Osteoblast (primary cell): Measurements from ENCODE around the gene ANKS6. TPM values are rescaled to one million over a fixed set of nuclear protein-coding genes. Genes with fewer than 3 reads are reported as not detected.

Experiments used
- DNase-seq: peaks from one replicate; pipeline ENCODE4 v3.0.0; 2011; ENCODE audit warnings: low spot score, mixed read lengths; ENCODE audit not compliant: insufficient read length; ENCODE audit errors: missing footprints
- H2AFZ ChIP-seq: 2 replicates; pipeline ENCODE4 v1.6.0; 2011; ENCODE audit warnings: mild to moderate bottlenecking, low read length
- H3K27ac ChIP-seq: 2 replicates; pipeline ENCODE4 v1.5.1; 2011; ENCODE audit warnings: mild to moderate bottlenecking, low read depth, low read length, moderate library complexity
- H3K27me3 ChIP-seq: 2 replicates; pipeline ENCODE4 v1.6.0; 2012; ENCODE audit warnings: mild to moderate bottlenecking, control low read depth, inconsistent platforms, low read length, moderate library complexity; ENCODE audit not compliant: insufficient read depth
- H3K36me3 ChIP-seq: 2 replicates; pipeline ENCODE4 v1.5.1; 2011; ENCODE audit warnings: mild to moderate bottlenecking, low read length, control low read depth, moderate library complexity; ENCODE audit not compliant: insufficient read depth
- H3K4me1 ChIP-seq: 2 replicates; pipeline ENCODE4 v1.5.1; 2011; ENCODE audit warnings: mild to moderate bottlenecking, low read length, control low read depth, moderate library complexity; ENCODE audit not compliant: insufficient read depth
- H3K4me2 ChIP-seq: 2 replicates; pipeline ENCODE4 v1.6.0; 2011; ENCODE audit warnings: mild to moderate bottlenecking, low read length; ENCODE audit not compliant: insufficient read depth
- H3K4me3 ChIP-seq: fragments of 200-600 bp; sonication (generic); 3 replicates; pipeline ENCODE4 v1.5.1; 2012; ENCODE audit warnings: mild to moderate bottlenecking, low read length, inconsistent platforms; ENCODE audit not compliant: insufficient read depth
- H3K79me2 ChIP-seq: 2 replicates; pipeline ENCODE4 v1.6.0; 2012; ENCODE audit warnings: mild to moderate bottlenecking, low read length, control low read depth, inconsistent platforms; ENCODE audit not compliant: insufficient read depth
- H3K9me3 ChIP-seq: 2 replicates; pipeline ENCODE4 v1.5.1; 2011; ENCODE audit warnings: low read depth, low read length, control low read depth
- H4K20me1 ChIP-seq: 2 replicates; pipeline ENCODE4 v1.6.0; 2012; ENCODE audit warnings: mild to moderate bottlenecking, low read length, control low read depth; ENCODE audit not compliant: insufficient read depth
- total RNA-seq: library from RNA; depleted of rRNA; stranded (reverse); fragments of >200 nt; gene quantifications from 2 replicates; pipeline ENCODE4 v1.2.3, GENCODE V29; 2012
- TF ChIP-seq, protein P1 (sequence below): IDR thresholded peaks from 2 replicates; pipeline ENCODE4 v1.5.1; 2011; ENCODE audit warnings: mild to moderate bottlenecking, low read depth, low read length, moderate library complexity; ENCODE audit errors: extremely low read depth

Gene ANKS6
- total RNA-seq, 1 donor: 21.7 TPM

DNA sequence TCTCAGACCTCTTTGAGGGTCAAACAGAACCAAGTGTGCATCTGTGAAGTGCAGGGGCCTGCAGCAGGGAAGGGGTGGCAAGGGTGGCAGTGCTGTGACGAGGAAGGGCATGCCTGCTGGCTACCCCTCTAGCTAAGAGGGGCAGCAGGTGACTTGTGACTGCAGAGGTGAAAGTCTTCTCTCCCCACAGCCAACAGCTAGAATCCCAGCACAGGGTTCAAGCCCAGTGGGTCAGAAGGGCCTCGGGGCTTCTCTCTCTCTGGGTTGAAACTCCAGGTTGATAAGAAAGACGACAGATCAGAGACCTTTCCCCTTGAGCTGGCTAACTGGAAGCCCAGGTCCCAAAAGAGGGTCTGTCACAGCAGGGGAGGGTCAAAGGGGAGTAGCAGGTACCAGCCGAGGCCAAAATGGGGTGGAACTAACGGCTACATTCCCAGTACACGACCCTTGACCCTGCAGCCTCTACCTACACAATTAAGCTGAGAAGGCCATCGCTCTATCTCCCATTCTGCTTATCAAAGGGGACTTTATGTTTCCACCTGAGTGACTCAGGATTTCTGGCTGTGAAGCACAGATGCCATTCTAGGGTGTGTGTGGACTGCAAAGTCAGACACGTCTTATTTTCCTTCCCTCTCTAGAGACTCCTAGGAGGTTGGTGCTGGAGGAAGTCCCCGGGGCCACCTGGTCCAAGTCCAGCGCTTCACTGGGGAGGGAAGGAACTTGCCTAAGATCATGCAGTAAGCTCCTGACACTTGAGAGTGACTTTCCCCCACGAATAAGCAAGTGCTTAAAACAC lies 14.6 kb downstream of the ANKS6 start:
- Histone ChIP-seq H3K36me3 (peaks cover 17% of the 10 kb centered on the region), H3K9me3 (no peaks in the 10 kb centered on the region), H3K4me2 (no peak overlapping the region), H4K20me1 (peaks cover 7% of the 10 kb centered on the region), H3K27ac (no peak overlapping the region), H2AFZ (no peak overlapping the region), H3K4me1 (no peaks in the 10 kb centered on the region), H3K27me3 (no peaks in the 10 kb centered on the region), H3K4me3 (no peak overlapping the region), H3K79me2 (no peaks in the 10 kb centered on the region)
- DNase-seq: no peak
- TF ChIP-seq, protein P1, sequence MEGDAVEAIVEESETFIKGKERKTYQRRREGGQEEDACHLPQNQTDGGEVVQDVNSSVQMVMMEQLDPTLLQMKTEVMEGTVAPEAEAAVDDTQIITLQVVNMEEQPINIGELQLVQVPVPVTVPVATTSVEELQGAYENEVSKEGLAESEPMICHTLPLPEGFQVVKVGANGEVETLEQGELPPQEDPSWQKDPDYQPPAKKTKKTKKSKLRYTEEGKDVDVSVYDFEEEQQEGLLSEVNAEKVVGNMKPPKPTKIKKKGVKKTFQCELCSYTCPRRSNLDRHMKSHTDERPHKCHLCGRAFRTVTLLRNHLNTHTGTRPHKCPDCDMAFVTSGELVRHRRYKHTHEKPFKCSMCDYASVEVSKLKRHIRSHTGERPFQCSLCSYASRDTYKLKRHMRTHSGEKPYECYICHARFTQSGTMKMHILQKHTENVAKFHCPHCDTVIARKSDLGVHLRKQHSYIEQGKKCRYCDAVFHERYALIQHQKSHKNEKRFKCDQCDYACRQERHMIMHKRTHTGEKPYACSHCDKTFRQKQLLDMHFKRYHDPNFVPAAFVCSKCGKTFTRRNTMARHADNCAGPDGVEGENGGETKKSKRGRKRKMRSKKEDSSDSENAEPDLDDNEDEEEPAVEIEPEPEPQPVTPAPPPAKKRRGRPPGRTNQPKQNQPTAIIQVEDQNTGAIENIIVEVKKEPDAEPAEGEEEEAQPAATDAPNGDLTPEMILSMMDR: no peak

- no peak overlapping the region for H3K4me2 ChIP-seq
- no peak for DNase-seq
- peaks cover 17% of the 10 kb centered on the region for H3K36me3 ChIP-seq
- no peaks in the 10 kb centered on the region for H4K20me1 ChIP-seq
- no peak overlapping the region for H3K4me3 ChIP-seq
- H3K79me2 ChIP-seq: no peaks in the 10 kb centered on the region
- H3K27me3 ChIP-seq: no peaks in the 10 kb centered on the region
- no peaks in the 10 kb centered on the region for H3K4me1 ChIP-seq
- H3K27ac ChIP-seq: no peak overlapping the region
- no peaks in the 10 kb centered on the region for H3K9me3 ChIP-seq
- TF ChIP-seq, protein P1: no peak
- no peak overlapping the region for H2AFZ ChIP-seq
Measured at GRCh38 chr9:98780059-98780749, 16.2 kb downstream of the ANKS6 start.

GRCh38 chr9:98778711-98779530 lies 17.4 kb downstream of the ANKS6 start:
- TF ChIP-seq, protein P1: no peak
- Histone ChIP-seq H3K36me3 (peaks cover 18% of the 10 kb centered on the region), H3K9me3 (no peaks in the 10 kb centered on the region), H3K27ac (no peak overlapping the region), H3K4me3 (no peak overlapping the region), H3K79me2 (no peaks in the 10 kb centered on the region), H3K4me2 (no peak overlapping the region), H3K4me1 (no peaks in the 10 kb centered on the region), H4K20me1 (no peaks in the 10 kb centered on the region), H2AFZ (no peak overlapping the region), H3K27me3 (no peaks in the 10 kb centered on the region)
- DNase-seq: no peak
